GM12873 (cell line): Measurements from ENCODE around the gene L1TD1.

ENCODE experiments used
- TF ChIP-seq, protein P1 (sequence below): IDR thresholded peaks from 2 replicates; pipeline ENCODE4 v1.5.1; 2012; ENCODE audit warnings: low read depth, mild to moderate bottlenecking, moderate library complexity, low read length, control low read depth; ENCODE audit not compliant: insufficient read depth; ENCODE audit errors: missing control alignments

L1TD1 gene

GRCh38 chr1:62212411-62212810 lies 17.8 kb downstream of the L1TD1 start:
- TF ChIP-seq, protein P1, sequence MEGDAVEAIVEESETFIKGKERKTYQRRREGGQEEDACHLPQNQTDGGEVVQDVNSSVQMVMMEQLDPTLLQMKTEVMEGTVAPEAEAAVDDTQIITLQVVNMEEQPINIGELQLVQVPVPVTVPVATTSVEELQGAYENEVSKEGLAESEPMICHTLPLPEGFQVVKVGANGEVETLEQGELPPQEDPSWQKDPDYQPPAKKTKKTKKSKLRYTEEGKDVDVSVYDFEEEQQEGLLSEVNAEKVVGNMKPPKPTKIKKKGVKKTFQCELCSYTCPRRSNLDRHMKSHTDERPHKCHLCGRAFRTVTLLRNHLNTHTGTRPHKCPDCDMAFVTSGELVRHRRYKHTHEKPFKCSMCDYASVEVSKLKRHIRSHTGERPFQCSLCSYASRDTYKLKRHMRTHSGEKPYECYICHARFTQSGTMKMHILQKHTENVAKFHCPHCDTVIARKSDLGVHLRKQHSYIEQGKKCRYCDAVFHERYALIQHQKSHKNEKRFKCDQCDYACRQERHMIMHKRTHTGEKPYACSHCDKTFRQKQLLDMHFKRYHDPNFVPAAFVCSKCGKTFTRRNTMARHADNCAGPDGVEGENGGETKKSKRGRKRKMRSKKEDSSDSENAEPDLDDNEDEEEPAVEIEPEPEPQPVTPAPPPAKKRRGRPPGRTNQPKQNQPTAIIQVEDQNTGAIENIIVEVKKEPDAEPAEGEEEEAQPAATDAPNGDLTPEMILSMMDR, result no peak

- TF ChIP-seq, protein P1, result no peak
Measured at GRCh38 chr1:62213075-62213914, 18.6 kb downstream of the L1TD1 start.

DNA sequence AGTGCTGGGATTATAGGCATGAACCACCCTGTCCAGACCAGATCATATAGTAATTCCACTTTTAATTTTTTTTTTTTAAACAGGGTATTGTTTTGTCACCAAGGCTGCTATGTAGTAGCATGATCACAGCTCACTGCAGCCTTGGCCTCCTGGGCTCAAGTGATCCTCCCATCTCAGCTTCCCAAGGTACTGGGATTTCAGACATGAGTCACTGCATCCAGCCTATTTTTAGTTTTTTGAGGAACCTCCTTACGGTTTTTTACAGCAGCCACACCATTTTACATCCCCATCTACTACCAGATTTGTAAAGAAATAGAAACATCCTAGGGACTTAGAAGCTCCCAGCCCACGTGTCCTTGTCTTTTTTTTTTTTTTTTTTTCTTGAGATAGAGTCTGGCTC lies 24.0 kb downstream of the L1TD1 start:
- TF ChIP-seq, protein P1, result no peak

GRCh38 chr1:62221171-62221570 lies 26.5 kb downstream of the L1TD1 start:
- TF ChIP-seq, protein P1, result no peak

GRCh38 chr1:62222321-62222720 lies 27.7 kb downstream of the L1TD1 start:
- TF ChIP-seq, protein P1, result no peak

DNA sequence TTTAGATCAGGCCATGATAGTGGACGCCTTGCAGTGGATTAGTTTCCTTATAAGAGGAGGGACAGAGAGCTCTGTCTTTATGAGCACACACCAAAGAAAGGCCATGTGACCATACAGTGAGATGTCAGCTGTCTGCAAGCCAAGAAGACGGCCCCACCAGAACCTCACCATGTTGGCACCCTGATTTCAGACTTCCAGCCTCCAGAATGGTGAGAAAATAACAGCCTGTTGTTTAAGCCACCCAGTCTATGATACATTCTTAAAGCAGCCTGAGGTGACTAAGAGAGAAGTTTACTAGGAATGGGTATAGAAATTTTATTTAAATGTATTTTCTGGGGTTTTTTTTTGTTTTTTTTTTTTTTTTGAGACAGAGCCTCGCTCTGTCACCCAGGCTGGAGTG lies 29.5 kb downstream of the L1TD1 start:
- TF ChIP-seq, protein P1, result no peak

DNA sequence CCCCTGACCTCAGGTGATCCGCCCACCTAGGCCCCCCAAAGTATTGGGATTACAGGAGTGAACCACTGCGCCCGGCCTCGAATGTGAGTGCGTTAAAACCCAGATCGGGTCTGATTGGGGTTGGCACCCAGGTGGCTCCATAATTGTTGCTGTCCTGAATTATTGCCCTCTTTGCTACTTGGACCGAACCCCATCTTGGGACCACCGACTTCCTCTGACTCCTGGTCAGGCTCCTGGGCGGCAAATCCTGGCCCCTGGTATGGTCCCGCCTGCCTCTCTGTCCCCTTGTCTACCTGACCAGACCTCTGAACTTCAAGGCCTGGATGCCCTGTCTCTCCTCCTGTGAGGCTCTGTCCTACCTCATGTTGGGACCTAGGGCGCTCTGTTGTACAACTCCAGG lies 32.8 kb downstream of the L1TD1 start:
- TF ChIP-seq, protein P1, result no peak
